H1 (cell line): ENCODE data around the gene G6PC1. TPM values are rescaled to one million over a fixed set of nuclear protein-coding genes. Genes with fewer than 3 reads are reported as not detected.
"Not testable (repeated sequence)": the region's sequence is repeated elsewhere in the genome, so short reads cannot be mapped to it uniquely, and the experiment has no call there.

Experiments
- CTCF ChIA-PET: fragments of 300-600 bp; sonication (Branson Sonifier 250); formaldehyde crosslinking; loops from one replicate; lab custom pipeline; 2021; ENCODE audit not compliant: partially characterized antibody; lab: Charles Lee
- POLR2A ChIA-PET: fragments of 300-600 bp; sonication (Branson Sonifier 250); formaldehyde crosslinking; loops from one replicate; lab custom pipeline; 2021; ENCODE audit warnings: inconsistent platforms; ENCODE audit not compliant: partially characterized antibody; lab: Charles Lee
- DNase-seq, 2 experiments: peaks; one replicate each; pipeline versions ENCODE4 v3.0.0 to v3.0.0-alpha.2; 2010 to 2022; ENCODE audit warnings: low spot score in 2 of 2, low read depth in 1 of 2, mixed read lengths in 1 of 2
- FAIRE-seq: peaks from 2 replicates; lab custom pipeline; 2011; peaks lifted over from hg19 to GRCh38; lab: Jason Lieb, UNC
- H2AFZ ChIP-seq: 2 replicates; pipeline ENCODE4 v1.8.1; 2012; ENCODE audit warnings: low read length, inconsistent platforms
- H2AK5ac ChIP-seq: 2 replicates; pipeline ENCODE4 v1.6.1; 2013; ENCODE audit warnings: low read depth, low read length
- H2BK120ac ChIP-seq: replicated peaks from 2 replicates; pipeline ENCODE3; 2013; ENCODE audit warnings: low read depth, low read length, inconsistent platforms
- H2BK12ac ChIP-seq: 2 replicates; pipeline ENCODE4 v1.6.1; 2013; ENCODE audit warnings: low read depth, low read length
- H2BK15ac ChIP-seq: 2 replicates; pipeline ENCODE4 v1.6.1; 2013; ENCODE audit warnings: low read length
- H2BK20ac ChIP-seq: 2 replicates; pipeline ENCODE4 v1.6.1; 2013; ENCODE audit warnings: low read length
- H2BK5ac ChIP-seq: 2 replicates; pipeline ENCODE4 v1.6.1; 2013; ENCODE audit warnings: low read depth, low read length
- H3K14ac ChIP-seq: 2 replicates; pipeline ENCODE4 v1.6.1; 2013; ENCODE audit warnings: inconsistent platforms; ENCODE audit not compliant: insufficient read length
- H3K18ac ChIP-seq: 2 replicates; pipeline ENCODE4 v1.6.1; 2013; ENCODE audit warnings: low read length; ENCODE audit errors: extremely low read depth
- H3K23ac ChIP-seq: 2 replicates; pipeline ENCODE4 v1.6.1; 2013; ENCODE audit warnings: inconsistent platforms; ENCODE audit not compliant: insufficient read length
- H3K23me2 ChIP-seq: 2 replicates; pipeline ENCODE4 v1.6.1; 2013; ENCODE audit warnings: low read depth, low read length
- H3K27ac ChIP-seq: 2 replicates; pipeline ENCODE4 v1.6.1; 2011; ENCODE audit warnings: low read depth, low read length, inconsistent platforms
- H3K27me3 ChIP-seq, 4 experiments: replicated peaks in 1 of 4; 1 replicate in 1 of 4; 2 replicates in 3 of 4; pipeline versions ENCODE4 v1.6.1 to v1.8.1; 2011 to 2013; ENCODE audit warnings: low read length in 3 of 4, mild to moderate bottlenecking in 3 of 4, inconsistent platforms in 2 of 4, mixed read lengths in 2 of 4, moderate library complexity in 1 of 4; ENCODE audit not compliant: control insufficient read depth in 3 of 4, insufficient read depth in 3 of 4; ENCODE audit errors: extremely low read depth in 1 of 4
- H3K36me3 ChIP-seq, 4 experiments: 2 replicates each; pipeline versions ENCODE4 v1.6.1 to v1.8.1; 2011 to 2013; ENCODE audit warnings: mild to moderate bottlenecking in 4 of 4, low read length in 3 of 4, moderate library complexity in 2 of 4, control low read depth in 1 of 4, inconsistent platforms in 1 of 4; ENCODE audit not compliant: insufficient read depth in 4 of 4, control insufficient read depth in 2 of 4
- H3K4ac ChIP-seq: replicated peaks from 2 replicates; pipeline ENCODE3; 2013; ENCODE audit warnings: low read length, low read depth, mixed read lengths, inconsistent platforms; ENCODE audit not compliant: insufficient read length
- H3K4me1 ChIP-seq, 4 experiments: replicated peaks in 1 of 4; 1 replicate in 1 of 4; 2 replicates in 3 of 4; pipeline versions ENCODE4 v1.6.1 to v1.8.1; 2011 to 2013; ENCODE audit warnings: low read length in 3 of 4, inconsistent platforms in 2 of 4, mixed read lengths in 1 of 4; ENCODE audit not compliant: insufficient read depth in 4 of 4, control insufficient read depth in 3 of 4
- H3K4me2 ChIP-seq, 2 experiments: 2 replicates each; pipeline versions ENCODE4 v1.6.1 to v1.8.1; 2011 to 2013; ENCODE audit warnings: low read depth in 2 of 2, low read length in 2 of 2, control low read depth in 1 of 2, inconsistent platforms in 1 of 2, mild to moderate bottlenecking in 1 of 2; ENCODE audit not compliant: insufficient read depth in 1 of 2
- H3K4me3 ChIP-seq, 4 experiments: fragments of 200-600, 300-600 bp in 1 of 4; sonication (generic), shearing (Covaris generic), sonication (Bioruptor Twin) in 1 of 4; 2 replicates each; pipeline versions ENCODE4 v1.5.1 to v1.8.1; 2011 to 2016; ENCODE audit warnings: low read length in 4 of 4, low read depth in 3 of 4, control low read depth in 2 of 4, inconsistent platforms in 2 of 4, mild to moderate bottlenecking in 2 of 4, mixed read lengths in 1 of 4, moderate library complexity in 1 of 4; ENCODE audit not compliant: insufficient read depth in 2 of 4; ENCODE audit errors: extremely low read depth in 1 of 4
- H3K56ac ChIP-seq: replicated peaks from 2 replicates; pipeline ENCODE3; 2013; ENCODE audit warnings: low read depth, mild to moderate bottlenecking, mixed read lengths, low read length, inconsistent platforms; ENCODE audit not compliant: insufficient read length
- H3K79me1 ChIP-seq: 2 replicates; pipeline ENCODE4 v1.6.1; 2013; ENCODE audit warnings: low read depth, low read length, control low read depth
- H3K79me2 ChIP-seq, 2 experiments: 2 replicates each; pipeline versions ENCODE4 v1.6.1 to v1.8.1; 2012 to 2013; ENCODE audit warnings: low read length in 2 of 2, mild to moderate bottlenecking in 2 of 2, inconsistent platforms in 1 of 2; ENCODE audit not compliant: insufficient read depth in 2 of 2, control insufficient read depth in 1 of 2
- H3K9ac ChIP-seq, 4 experiments: replicated peaks in 1 of 4; 1 replicate in 1 of 4; 2 replicates in 3 of 4; pipeline versions ENCODE4 v1.6.1 to v1.8.1; 2011 to 2013; ENCODE audit warnings: low read depth in 3 of 4, low read length in 3 of 4, control low read depth in 2 of 4, mild to moderate bottlenecking in 2 of 4, moderate library complexity in 2 of 4, inconsistent platforms in 1 of 4; ENCODE audit errors: extremely low read depth in 1 of 4
- H3K9me3 ChIP-seq, 2 experiments: 2 replicates each; pipeline versions ENCODE4 v1.6.1 to v1.8.1; 2012 to 2013; ENCODE audit warnings: mild to moderate bottlenecking in 2 of 2, moderate library complexity in 2 of 2, control low read depth in 1 of 2, inconsistent platforms in 1 of 2, low read depth in 1 of 2, low read length in 1 of 2, mixed read lengths in 1 of 2; ENCODE audit not compliant: insufficient read depth in 2 of 2
- H4K20me1 ChIP-seq, 2 experiments: replicated peaks in 1 of 2; 2 replicates each; pipeline versions ENCODE3 to v1.8.1; 2011 to 2013; ENCODE audit warnings: inconsistent platforms in 2 of 2, low read length in 2 of 2, mild to moderate bottlenecking in 1 of 2; ENCODE audit not compliant: insufficient read depth in 2 of 2, control insufficient read depth in 1 of 2
- H4K5ac ChIP-seq: 2 replicates; pipeline ENCODE4 v1.6.1; 2013; ENCODE audit warnings: low read length, low read depth, mixed read lengths, inconsistent platforms; ENCODE audit not compliant: insufficient read length
- H4K8ac ChIP-seq: 2 replicates; pipeline ENCODE4 v1.8.0; 2013; ENCODE audit warnings: mild to moderate bottlenecking, moderate library complexity, low read length, inconsistent platforms; ENCODE audit not compliant: insufficient read depth; ENCODE audit errors: extremely low read depth
- H4K91ac ChIP-seq: replicated peaks from 2 replicates; pipeline ENCODE3; 2013; ENCODE audit warnings: low read length, mixed read lengths, inconsistent platforms; ENCODE audit not compliant: insufficient read length
- WGBS, 2 experiments: shearing (Covaris generic) in 1 of 2; methylation state at CpG; one replicate each; pipeline versions ENCODE4 v1.1.6 to v1.1.7; 2013 to 2015; ENCODE audit warnings: low lambda C conversion rate in 2 of 2, mixed read lengths in 2 of 2, inconsistent platforms in 1 of 2, low coverage in 1 of 2, missing lambda C conversion rate in 1 of 2; ENCODE audit not compliant: insufficient replicate concordance in 2 of 2, insufficient coverage in 1 of 2, insufficient read length in 1 of 2; ENCODE audit errors: extremely low coverage in 1 of 2, missing lambda C conversion rate in 1 of 2; 5-methylcytosine and 5-hydroxymethylcytosine counted together
- polyA plus RNA-seq, 7 experiments: library from polyadenylated mRNA; depleted of rRNA in 3 of 7; stranded (reverse) in 5 of 7; unstranded in 2 of 7; fragments of >200 nt in 5 of 7; fragments of 200-250 nt in 2 of 7; gene quantifications; 1 replicate in 5 of 7; 2 replicates in 1 of 7; 4 replicates in 1 of 7; pipeline versions ENCODE4 v1.2.1 to v1.2.3, GENCODE V29; 2011 to 2013; ENCODE audit warnings: missing spikeins in 2 of 7, mixed read lengths in 2 of 7
- total RNA-seq: library from RNA; stranded (reverse); fragmentation: NEBNext Ultra II Directional; extraction: Animal tissue kit (Norgen Biotek cat#: 25700); gene quantifications from 2 replicates; pipeline ENCODE4 v1.2.1, GENCODE V29; 2021

G6PC1 gene
- total and polyA plus RNA-seq, 2 of the 8 experiments (the other 6 are each of a cell fraction or from before 2014, with no cell fraction given): 0.02 TPM; not detected in 1

GRCh38 chr17:42923472-42923871, 22.9 kb downstream of the G6PC1 start:
- H3K4ac ChIP-seq, H3K27ac ChIP-seq, H3K14ac ChIP-seq, FAIRE-seq, H3K4me1 ChIP-seq, H3K27me3 ChIP-seq, H3K79me2 ChIP-seq, H2BK12ac ChIP-seq, H4K91ac ChIP-seq, H3K9me3 ChIP-seq, H3K23ac ChIP-seq, H2AK5ac ChIP-seq, H3K56ac ChIP-seq, H2BK15ac ChIP-seq, H4K20me1 ChIP-seq, H3K23me2 ChIP-seq, H2BK5ac ChIP-seq, H3K9ac ChIP-seq, DNase-seq, H4K8ac ChIP-seq, H3K36me3 ChIP-seq, H2AFZ ChIP-seq, H2BK120ac ChIP-seq, H2BK20ac ChIP-seq, H3K79me1 ChIP-seq, H4K5ac ChIP-seq, H3K4me2 ChIP-seq, H3K4me3 ChIP-seq, H3K18ac ChIP-seq: not testable (repeated sequence)
- POLR2A ChIA-PET: interaction anchor here (0.6 to 0.7 kb wide), 2 partner anchors 23 to 108 kb away, joined by 3 read pairs; partner anchors contain the start of gene G6PC1
- CTCF ChIA-PET: interaction anchor here (0.9 to 1.5 kb wide), 2 partner anchors 15 to 98 kb away, joined by 3 read pairs; no protein-coding TSS in a partner anchor
- 98% methylated on average over 7 of the region's 7 CpGs; no CpG with 5 or more reads in 1 of the 2 experiments for WGBS, 2 experiments
